Retina (tissue), 1 donor: ENCODE results near the gene TBXAS1.

ENCODE experiments used
- DNase-seq: peaks from one replicate; pipeline ENCODE4 v3.0.0-alpha.2; 2016

The TBXAS1 gene

DNA sequence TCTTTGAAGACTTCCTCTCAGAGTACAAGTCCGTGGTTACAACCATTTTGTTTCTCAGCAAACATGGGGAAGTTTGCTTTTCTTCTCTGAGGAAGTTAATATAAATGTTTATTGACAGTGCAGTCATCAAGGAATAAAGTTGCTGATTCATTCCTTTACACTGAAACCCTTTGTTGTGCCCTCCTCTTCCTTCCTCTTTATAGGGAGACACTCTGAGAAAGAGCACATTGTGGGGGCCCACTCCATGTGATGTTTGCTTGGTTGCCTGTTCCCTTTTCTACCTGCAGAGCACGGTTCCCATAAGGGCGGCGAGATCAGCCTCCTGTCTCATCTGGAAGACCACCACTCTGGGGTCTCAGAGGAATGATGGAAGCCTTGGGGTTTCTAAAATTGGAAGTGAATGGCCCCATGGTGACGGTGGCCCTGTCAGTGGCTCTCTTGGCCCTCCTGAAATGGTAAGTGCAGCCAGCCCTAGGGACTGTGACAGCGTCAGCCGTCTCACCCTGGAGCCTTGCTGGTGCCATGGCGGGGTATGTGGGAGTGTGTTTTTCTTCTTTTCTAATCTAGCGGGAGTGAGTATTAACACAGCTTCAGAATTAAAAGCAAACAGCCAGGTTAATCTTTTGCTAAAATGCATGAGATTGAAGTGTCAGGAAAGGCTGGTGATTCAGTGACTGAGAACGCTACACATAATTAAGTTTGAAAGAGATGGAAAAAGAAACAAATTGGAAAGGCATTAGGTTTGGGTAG is at the start of gene TBXAS1:
Gene TBXAS1, plus strand, starts transcription at position 240 of the 750 bp plus-strand sequence. Its CDS starts 127 bp downstream, at position 367.
- DNase-seq = no peak

DNA sequence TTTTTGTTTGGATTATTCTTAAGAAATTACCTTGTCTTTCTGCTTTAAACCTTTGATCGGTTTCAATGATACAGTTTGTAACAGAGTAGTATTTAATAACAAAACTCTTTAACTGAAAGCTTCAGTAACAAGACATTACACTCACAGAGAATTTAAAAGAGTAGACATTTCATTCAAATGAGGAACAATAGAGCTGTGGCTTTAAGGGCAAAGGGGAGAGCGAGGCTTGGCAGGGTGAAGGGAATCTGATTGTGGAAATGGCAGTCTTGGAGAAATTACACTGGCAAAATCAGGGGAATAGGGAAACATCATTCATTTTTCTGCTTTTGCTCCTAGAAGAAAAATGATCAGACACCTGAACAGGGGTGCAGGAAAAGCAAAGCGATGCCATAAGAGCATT is 46.1 kb upstream of the TBXAS1 start:
- no peak for DNase-seq

DNA sequence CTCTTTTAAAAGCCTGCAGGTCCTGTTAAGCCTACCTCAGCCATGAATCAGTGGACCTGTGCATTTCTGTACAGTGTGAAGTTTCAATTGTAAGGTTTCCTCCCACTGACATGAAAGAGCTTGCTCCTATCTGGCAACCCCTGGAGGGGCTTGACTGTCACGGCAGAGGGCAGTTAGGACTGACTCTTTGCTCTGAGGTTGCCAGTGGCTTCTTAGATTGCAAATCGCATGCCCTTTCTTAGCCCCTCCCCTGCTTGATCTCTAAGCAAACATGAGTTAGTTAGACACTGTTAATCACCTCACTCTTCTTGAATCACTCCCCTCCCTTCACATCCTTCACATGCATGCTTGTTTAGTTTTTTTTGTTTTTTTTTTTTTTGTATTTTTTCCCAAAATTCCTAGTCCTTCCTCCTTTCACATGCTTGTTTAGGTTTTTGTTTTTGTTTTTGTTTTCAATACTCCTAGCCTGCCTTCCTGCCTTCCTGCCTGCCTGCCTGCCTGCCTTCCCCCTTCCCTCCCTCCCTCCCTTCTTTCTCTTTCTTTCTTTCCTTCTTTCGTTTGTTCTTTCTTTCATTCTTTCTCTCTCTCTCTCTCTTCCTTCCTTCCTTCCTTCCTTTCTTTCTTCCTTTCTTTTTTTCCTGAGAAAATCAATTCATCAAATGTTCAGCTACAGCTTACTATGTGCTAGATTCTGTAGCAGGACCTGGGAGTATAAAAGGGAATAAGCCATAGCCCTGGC is 45.2 kb upstream of the TBXAS1 start:
- DNase-seq = no peak

DNA sequence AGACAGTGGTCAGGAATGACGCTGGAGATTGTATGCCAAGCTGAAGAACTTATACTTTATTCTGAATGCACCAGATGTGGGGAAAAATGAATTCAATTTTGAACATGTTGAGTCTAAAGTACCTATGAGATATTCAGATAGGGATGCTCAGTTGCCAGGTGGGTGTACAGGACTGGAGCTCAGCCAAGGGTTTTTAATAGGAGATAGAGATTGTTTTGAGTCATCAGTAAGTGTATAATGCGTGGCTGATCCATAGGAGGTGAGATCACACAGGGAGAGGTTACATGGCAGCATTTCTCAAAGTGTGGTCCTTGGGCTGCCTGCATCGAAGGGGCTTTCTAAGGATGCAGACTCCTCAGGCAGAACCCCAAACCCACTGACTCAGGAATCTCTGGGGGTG is 44.4 kb upstream of the TBXAS1 start:
- no peak for DNase-seq

DNA sequence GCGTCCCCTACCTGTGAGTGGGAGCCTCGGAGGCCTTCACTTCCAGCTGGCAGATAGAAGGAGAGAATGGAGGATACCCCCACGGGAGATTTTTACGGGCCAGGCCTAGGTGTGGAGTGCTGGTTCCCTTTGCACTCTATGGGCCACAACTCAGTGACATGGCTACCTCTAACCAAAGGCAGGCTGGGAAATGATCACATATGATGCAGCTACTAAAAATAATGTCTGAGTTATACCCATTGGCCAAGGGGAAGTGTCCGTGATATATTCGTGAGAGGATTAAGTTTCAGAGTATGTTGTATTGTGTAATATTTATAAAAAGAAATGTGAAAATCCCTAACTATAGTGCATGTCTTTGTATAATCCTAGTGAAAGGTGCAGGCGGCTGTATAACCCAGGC is 37.7 kb upstream of the TBXAS1 start:
- DNase-seq = no peak

DNA sequence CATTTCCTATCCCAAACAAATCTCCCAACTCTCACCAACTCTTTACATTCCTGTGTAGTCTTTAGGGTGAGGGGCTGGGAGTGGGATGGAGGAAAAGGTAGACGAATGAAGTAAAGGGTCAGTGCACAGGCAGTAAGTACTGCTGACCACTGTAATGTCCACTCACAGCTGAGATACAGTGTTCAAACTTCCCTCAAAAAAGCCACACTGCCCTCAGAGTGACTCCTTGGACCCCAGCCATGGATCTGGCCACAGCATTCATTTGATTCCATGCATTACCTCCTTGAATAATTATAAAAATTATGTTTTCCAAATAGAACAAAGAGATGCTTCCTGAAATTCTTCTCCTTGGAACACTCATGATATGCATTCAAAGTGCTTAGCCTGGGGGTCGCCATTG is 31.5 kb upstream of the TBXAS1 start:
- DNase-seq = no peak

DNA sequence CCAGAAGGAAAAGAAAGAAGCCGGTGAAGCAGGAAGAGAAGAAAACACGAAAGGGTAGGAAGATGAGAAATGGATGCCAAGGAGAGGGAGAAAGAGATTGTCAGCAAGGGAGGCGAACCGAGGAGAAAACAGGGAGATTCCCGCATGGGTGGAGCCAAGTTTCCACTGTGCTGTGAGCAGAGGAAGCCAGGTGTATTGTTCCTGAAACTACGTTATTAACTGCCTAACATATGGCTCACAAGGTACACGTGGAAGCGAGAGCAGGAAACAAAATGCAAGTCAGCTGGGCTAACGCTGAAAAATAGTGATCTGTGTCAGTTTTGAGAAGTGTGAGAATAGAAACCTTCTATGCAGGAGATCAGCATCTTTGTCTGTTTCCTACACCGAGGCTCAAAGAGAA is 30.8 kb upstream of the TBXAS1 start:
- DNase-seq = no peak

DNA sequence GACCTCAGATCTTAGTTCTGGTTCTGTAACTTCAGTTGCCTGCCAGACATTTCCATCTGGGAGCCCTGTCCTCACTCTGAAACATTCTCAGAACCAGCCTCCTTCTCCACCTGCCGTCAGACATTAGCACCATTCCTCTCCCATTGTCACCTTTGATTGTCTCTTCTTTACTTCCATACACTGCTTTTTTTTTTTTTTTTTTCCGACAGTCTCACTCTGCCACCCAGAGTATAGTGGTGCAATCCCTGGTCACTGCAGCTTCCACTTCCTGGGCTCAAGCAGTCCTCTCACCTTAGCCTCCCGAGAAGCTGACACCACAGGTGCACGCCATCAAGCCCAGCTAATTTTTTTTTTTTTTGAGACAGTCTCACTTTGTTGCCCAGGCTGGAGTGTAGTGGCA is 30.2 kb upstream of the TBXAS1 start:
- DNase-seq = no peak

DNA sequence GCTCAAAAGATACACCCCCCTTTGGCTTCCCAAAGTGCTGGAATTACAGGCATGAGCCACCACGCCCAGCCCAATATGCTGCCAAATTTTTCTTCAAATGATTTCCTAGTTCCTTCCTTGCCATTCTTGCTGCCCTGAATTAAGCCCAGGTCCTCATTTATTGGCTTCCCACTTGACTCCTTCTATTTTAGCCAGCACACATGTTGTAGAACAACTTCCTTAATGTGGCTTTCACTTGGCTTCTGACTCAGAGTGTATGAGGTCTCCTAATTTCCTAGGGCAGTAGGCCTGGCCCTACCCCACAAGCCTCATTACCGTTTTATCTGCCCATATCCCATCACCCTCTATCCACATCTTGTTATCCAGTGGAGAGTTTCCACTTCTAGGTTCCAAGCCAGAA is 29.5 kb upstream of the TBXAS1 start:
- DNase-seq = no peak

DNA sequence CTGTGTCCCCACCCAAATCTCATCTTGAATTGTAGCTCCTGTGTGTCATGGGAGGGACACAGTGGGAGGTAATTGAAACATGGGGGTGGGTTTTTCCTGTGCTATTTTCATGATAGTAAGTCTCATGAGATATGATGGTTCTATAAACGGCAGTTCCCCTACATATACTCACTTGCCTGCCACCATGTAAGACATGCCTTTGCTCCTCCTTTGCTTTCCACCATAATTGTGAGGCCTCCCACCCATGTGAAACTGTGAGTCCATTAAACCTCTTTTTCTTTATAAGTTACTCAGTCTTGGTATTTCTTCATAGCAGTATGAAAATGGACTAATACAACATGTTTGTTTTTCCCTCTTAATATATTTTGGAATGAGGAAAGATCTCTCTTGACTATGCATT is 24.5 kb upstream of the TBXAS1 start:
- DNase-seq = no peak

DNA sequence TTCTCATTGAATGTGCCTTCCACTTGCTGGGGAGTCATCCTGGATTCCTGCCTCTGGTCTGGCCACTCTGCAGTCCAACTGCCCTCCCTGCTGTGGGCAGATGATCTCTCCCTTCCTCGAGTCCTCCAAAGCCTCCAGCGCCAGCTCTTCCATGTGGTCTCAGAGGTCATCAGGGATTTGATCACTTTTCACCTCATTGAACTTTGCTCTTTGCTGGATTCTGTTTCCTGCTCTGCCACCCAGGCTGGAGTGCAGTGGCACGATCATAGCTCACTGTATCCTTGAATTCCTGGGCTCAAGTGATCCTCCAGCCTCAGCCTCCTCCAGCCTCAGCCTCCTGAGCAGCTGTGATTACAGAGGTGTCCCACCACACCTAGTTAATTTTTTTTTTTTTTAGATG is 22.1 kb upstream of the TBXAS1 start:
- DNase-seq = no peak

DNA sequence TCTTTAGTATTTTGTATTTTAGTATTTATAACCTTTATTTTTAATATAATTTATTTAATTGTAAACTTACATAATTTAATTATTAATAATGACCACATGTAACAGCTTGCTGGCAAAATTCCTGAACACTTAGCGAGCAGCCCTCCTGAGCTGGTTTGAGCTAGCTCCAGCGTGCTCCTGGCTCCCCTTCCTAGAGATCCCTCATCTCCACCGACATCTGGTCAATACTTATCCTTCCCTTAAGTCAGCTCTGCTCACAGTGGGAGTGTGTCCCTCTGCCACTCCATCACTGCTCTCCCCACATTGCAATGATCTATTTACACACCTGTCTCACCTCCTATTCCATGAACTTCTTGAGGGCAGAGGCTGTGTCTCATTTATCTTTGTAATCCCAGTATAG is 20.6 kb upstream of the TBXAS1 start:
- no peak for DNase-seq

DNA sequence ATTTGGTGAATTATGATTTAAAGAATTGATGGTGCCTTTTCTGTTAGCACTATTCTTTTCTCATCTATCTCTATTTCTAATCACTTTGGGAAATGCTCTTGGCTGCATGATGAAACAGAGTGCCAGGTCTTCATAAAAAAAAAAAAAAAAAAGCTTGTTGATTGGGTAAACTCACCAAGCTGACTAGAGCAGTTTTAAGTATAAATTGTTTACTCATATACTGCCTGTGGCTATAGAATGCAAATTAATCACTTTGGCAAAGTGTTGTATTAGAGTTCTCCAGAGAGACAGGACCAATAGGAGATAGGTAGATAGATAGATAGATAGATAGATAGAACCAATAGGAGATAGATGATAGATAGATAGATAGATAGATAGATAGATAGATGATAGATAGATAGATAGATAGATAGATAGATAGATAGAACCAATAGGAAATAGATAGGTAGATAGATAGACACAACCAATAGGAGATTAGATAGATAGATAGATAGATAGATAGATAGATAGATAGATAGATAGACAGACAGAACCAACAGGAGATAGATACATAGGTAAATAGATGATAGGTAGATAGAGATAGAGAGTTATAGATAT is 20.1 kb upstream of the TBXAS1 start:
- DNase-seq = no peak

DNA sequence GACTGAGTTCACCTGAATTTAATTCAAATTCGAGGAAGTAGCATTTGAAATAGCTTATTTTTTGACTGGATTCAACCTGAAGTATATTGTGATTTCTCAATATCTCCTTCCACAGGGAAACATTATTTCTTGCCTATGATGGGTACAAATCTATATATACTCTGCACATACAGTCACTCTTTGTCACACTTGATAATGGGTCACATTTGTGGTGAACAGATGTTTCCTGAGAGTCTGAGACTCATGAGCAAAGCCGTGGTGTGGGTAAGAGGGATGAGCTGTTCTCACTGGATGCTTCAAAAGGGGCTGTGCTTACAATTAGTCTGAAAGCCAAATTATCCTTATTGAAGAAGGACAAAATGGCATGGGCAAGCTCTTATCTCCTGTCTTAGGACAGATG is 18.0 kb upstream of the TBXAS1 start:
- DNase-seq = no peak

DNA sequence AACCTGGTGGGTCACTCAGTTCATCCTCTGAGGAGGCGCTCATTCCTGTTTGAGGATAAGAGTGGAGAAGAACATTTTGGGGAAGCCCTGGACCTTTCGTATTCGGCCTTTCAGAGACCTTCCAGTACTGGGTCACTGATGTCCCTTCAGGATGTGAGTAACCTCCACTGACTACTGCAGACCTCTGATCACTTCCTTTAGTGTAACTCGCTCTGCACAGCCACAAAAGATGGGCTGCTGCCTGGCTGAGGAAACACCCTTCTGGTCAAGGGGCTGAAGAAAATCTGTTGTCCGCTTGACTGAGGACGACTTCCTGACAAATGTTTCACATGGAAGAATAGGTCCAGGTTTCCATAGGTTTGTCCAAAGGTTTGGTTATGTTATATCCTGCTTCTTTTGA is 15.9 kb upstream of the TBXAS1 start:
- no peak for DNase-seq

DNA sequence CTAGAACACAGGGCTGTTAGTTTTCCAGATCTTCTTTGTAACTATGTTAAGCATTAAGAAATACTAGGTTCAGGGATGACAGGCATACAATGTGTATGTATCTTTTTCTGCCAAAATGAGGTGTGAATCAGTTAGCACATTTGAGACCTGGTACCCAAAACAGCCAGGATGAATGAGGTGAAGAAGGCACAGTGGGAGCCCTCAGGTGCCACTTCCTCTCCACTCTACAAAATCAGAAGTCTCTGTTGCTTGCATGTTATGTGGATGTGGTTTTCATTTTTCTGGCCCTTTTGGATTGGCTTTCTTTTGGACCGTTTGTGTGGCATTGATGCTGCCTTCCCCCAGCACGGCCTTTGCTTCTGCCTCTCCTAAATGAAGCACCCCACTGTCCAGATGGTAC is 15.4 kb upstream of the TBXAS1 start:
- no peak for DNase-seq

DNA sequence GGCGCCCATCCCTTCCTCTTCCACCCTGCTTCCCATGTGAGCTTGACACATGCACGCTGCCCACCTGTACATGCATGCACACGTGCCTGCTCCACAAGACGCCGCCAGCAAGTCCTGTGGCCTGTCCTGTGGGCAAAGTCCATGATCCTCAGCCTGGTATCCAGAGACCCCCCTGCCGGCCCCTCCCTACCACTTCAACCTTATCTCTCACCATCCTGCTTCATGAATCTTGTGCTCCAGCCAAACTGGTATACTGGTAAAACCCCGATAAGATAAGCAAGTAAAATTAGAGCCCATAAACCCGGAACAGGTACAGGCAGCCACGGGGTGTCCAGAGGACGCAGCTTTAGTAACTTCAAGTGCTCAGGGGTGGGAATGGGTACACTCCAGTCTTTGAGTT is 11.8 kb upstream of the TBXAS1 start:
- DNase-seq = no peak

DNA sequence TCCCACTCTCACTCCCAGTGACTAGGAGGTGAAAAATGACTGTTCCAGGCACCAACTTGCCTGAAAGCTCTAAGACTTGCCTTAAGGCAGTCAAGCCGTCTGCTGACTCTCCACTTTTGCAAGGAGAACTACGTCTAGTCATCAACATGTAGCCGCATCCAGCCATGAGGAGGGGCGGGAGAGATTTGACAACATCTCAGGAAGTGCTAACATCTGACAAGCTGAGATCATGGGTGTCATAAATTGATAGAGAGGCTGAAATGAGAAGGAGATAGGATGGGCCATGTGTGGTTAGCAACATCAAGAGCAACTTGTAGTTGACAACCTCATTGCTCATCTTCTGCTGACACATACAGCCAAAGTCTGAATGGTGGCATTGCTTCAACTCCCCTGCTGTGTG is 9.0 kb upstream of the TBXAS1 start:
- DNase-seq = no peak

DNA sequence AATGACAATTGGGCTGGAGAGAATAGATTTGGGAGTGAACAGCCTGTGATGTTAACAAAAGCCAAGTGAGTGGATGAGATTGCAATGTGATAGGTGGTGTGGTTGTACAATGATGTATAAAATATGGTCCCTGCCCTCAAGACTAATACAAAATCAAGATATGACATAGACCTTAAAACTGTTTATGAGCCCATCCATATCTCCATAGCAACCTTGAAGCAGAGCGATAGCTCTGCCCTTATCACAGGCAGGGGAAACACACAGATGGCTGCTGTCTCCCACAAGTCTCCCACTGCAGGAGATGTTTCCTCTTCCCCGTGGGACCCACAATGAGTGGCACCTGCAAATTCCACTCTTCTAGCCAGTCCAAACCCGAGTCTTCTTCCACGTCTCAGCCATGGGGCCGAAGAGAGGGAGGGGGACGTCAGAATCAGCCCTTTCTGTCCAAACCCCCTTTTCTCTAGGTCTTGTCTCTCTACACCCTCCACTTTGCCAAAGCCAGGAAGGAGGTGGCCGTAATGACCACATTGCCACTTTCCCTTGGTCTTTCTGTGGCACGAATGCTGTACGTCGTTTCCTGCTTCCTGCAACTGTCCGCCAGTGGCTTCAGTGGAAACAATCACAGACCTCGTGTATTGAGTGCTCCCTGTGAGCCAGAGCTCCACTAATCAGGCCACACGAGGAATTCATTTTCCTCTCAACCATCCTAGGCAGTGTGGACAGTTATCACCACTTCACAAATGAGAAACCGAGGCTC is 7.5 kb upstream of the TBXAS1 start:
- DNase-seq = no peak

DNA sequence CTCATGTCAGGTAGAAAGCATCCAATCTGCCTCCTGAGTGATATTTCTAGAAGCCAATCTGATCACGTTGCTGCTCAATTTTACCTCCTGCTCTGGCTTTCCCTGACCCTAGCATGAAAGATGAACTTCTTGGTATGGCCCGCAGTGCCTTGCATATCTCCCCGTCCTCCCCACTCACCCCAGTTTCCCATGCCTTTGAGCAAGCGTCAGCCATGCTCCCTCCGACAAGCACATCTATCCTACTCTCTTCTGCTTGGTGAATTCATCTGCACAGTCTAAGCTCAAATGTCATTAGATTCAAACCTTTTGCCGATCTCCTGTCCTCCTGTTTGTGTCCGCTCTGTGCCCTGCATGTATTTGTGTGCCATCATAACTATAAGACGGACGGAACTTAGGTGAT is 6.2 kb upstream of the TBXAS1 start:
- DNase-seq = no peak

DNA sequence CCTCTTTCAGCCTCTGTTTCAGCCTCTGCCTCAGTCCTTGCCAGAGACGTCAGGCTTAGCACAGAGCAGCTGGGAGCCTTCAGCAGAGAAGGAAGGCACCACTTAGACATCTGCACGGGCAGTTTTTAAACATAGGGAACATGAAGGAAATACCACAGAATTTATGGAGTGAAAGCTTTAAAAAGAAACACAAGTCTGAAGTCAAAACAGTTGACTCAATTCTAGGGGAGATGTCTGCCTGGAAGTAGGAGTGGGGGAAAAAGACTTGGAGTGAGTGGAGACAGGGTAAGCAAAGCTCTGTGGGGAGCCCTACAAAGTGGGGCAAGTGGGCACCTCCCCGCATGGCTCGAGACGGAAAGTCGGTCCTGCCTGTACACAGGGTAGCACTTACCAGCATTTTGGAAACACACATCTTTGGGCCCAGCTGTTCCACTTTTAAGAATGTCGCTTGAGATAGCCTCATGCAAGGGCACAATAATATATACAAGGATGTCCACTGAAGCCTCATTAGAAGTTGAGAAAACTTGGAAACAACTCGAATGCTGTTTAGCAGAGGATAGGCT is 5.0 kb upstream of the TBXAS1 start:
- no peak for DNase-seq

DNA sequence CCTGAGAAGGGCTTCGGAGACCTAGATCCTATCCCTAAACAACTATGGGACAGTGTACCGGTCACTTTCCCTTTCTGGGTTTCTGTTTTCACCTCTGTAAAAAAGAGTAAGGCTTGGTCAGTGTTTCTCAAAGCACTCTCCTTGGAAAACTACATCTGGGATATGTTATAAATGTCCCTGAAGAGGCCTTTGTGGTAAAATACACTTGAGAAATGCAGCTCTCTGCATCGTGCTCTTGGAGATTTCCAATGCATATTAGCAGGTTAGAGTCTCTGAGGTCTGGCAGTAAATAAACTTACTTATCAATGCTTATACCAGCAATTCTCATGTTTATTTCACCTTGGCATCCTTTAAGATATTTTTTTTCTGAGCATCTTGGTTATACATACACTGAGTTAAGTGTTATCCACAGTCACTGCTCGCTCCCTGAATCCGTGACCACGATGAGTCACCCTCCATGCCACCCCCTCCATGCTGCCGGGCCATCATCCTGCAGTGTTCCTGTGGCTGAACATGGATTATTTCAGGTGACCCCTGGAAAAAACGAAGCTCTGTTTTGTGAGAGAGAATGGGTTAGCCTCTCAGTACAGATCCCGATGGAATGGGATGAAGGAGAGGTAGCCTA is 3.3 kb upstream of the TBXAS1 start:
- DNase-seq = no peak

DNA sequence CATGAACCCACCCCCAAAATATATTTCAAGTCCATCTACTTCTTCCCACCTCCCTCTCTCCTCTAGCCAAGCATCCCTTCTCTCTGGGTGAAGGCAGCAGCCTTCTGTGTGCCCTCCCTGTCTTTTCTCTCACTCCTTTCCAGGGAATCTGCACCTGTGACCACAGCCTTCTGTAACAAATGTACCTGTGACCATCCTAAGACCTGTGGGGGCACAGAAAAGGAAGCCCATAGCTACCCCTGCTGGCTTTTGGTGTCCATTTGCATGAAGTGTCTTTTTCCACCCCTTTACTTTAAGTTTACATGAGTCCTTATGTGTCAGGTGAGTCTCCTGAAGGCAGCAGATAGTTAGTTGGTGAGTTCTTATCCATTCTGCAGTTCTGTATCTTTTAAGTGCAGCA is 2.0 kb upstream of the TBXAS1 start:
- no peak for DNase-seq
